GM23338 (cell line): ENCODE measurements around the gene LHX3. TPM values are rescaled to one million over a fixed set of nuclear protein-coding genes. Genes with fewer than 3 reads are reported as not detected.

Experiments
- ATAC-seq: fragments of 200-7000 bp; cut with Tn5 transposase; 3 replicates; pipeline ENCODE4 v1.9.1; 2020
- DNase-seq: peaks from one replicate; pipeline ENCODE4 v3.0.0-alpha.2; 2015; ENCODE audit warnings: low spot score
- H2AFZ ChIP-seq: fragments of 200-600 bp; sonication (generic); 2 replicates; pipeline ENCODE4 v1.8.0; 2016; ENCODE audit warnings: antibody characterized with exemption, mild to moderate bottlenecking, moderate library complexity
- H3F3A ChIP-seq: fragments of 200-600 bp; sonication (generic); replicated peaks from 2 replicates; pipeline ENCODE4 v1.8.0; 2017; ENCODE audit warnings: antibody characterized with exemption, mixed run types, low read depth
- H3K27ac ChIP-seq: fragments of 200-600 bp; sonication (generic); 2 replicates; pipeline ENCODE4 v1.6.1; 2016; ENCODE audit warnings: low read depth
- H3K27me3 ChIP-seq: fragments of 200-600 bp; sonication (generic); 2 replicates; pipeline ENCODE4 v1.8.0; 2016; ENCODE audit warnings: mild to moderate bottlenecking, mixed run types, moderate library complexity; ENCODE audit not compliant: insufficient read depth
- H3K36me3 ChIP-seq: fragments of 200-600 bp; sonication (generic); 2 replicates; pipeline ENCODE4 v1.8.0; 2016; ENCODE audit warnings: mild to moderate bottlenecking; ENCODE audit not compliant: insufficient read depth
- H3K4me1 ChIP-seq: fragments of 200-600 bp; sonication (generic); 2 replicates; pipeline ENCODE4 v1.8.0; 2016; ENCODE audit warnings: mild to moderate bottlenecking, moderate library complexity; ENCODE audit not compliant: insufficient read depth
- H3K4me2 ChIP-seq: fragments of 200-600 bp; sonication (generic); 2 replicates; pipeline ENCODE4 v1.7.1; 2017; ENCODE audit warnings: mixed run types
- H3K4me3 ChIP-seq: fragments of 200-600 bp; sonication (generic); 2 replicates; pipeline ENCODE4 v1.6.1; 2016; ENCODE audit warnings: mixed run types
- H3K79me2 ChIP-seq: fragments of 200-600 bp; sonication (generic); replicated peaks from 2 replicates; pipeline ENCODE4 v1.8.0; 2017; ENCODE audit warnings: mild to moderate bottlenecking; ENCODE audit not compliant: insufficient read depth
- H3K9me2 ChIP-seq: fragments of 200-600 bp; sonication (generic); 2 replicates; pipeline ENCODE4 v1.8.0; 2017; ENCODE audit not compliant: insufficient read depth
- H4K20me1 ChIP-seq: fragments of 200-600 bp; sonication (generic); replicated peaks from 2 replicates; pipeline ENCODE4 v1.8.0; 2017; ENCODE audit warnings: mild to moderate bottlenecking; ENCODE audit not compliant: insufficient read depth
- H3K27ac Mint-ChIP-seq: 2 replicates; pipeline ENCODE4 v1.8.0; 2020; ENCODE audit warnings: inconsistent platforms, mild to moderate bottlenecking, moderate library complexity, mixed read lengths
- H3K27me3 Mint-ChIP-seq: 3 replicates; pipeline ENCODE4 v1.8.0; 2022; ENCODE audit warnings: low read depth, mild to moderate bottlenecking, moderate library complexity, mixed read lengths, inconsistent platforms; ENCODE audit not compliant: insufficient read depth, poor library complexity
- H3K36me3 Mint-ChIP-seq: 3 replicates; pipeline ENCODE4 v1.8.0; 2021; ENCODE audit warnings: low read depth, mild to moderate bottlenecking, inconsistent platforms, moderate library complexity, mixed read lengths
- H3K4me1 Mint-ChIP-seq: 3 replicates; pipeline ENCODE4 v1.8.0; 2020; ENCODE audit warnings: mild to moderate bottlenecking, inconsistent platforms, mixed read lengths
- H3K4me3 Mint-ChIP-seq: 3 replicates; pipeline ENCODE4 v1.8.0; 2021; ENCODE audit warnings: moderate library complexity, mild to moderate bottlenecking, inconsistent platforms, mixed read lengths
- H3K9me3 Mint-ChIP-seq: 3 replicates; pipeline ENCODE4 v1.8.0; 2020; ENCODE audit warnings: moderate library complexity, mild to moderate bottlenecking, inconsistent platforms, mixed read lengths
- EZH2 ChIP-seq: fragments of 200-600 bp; sonication (generic); IDR thresholded peaks from one replicate; pipeline ENCODE4 v1.8.0; 2017; ENCODE audit warnings: antibody characterized with exemption, mild to moderate bottlenecking, low read depth; ENCODE audit not compliant: unreplicated experiment
- EZH2phosphoT487 ChIP-seq: fragments of 200-600 bp; sonication (generic); IDR thresholded peaks from one replicate; pipeline ENCODE4 v1.8.1; 2018; ENCODE audit warnings: antibody characterized with exemption; ENCODE audit not compliant: unreplicated experiment
- POLR2AphosphoS5 ChIP-seq: IDR thresholded peaks from 2 replicates; pipeline ENCODE4 v1.6.1; 2016; ENCODE audit warnings: antibody characterized with exemption, low read depth
- REST ChIP-seq: IDR thresholded peaks from one replicate; pipeline ENCODE4 v1.6.1; 2018; ENCODE audit warnings: antibody characterized with exemption; ENCODE audit not compliant: unreplicated experiment
- STAT1 ChIP-seq: IDR thresholded peaks from one replicate; pipeline ENCODE4 v1.6.1; 2016; ENCODE audit warnings: antibody characterized with exemption; ENCODE audit not compliant: unreplicated experiment
- ZNF114 ChIP-seq: fragments of 250-450 bp; sonication (Bioruptor Pico); IDR thresholded peaks from 2 replicates; pipeline ENCODE4 v1.5.0; 2020; ENCODE audit warnings: mild to moderate bottlenecking, moderate library complexity
- ZNF331 ChIP-seq: fragments of 250-450 bp; sonication (Bioruptor Pico); IDR thresholded peaks from 2 replicates; pipeline ENCODE4 v1.5.0; 2020; ENCODE audit warnings: low read depth, mild to moderate bottlenecking, moderate library complexity
- polyA plus RNA-seq: library from polyadenylated mRNA; unstranded; fragments of >200 nt; fragmentation: Nextera tagmentation; extraction: Ambion mirVana; gene quantifications from 2 replicates; pipeline ENCODE4 v1.2.1, GENCODE V29; 2016
- total RNA-seq: library from RNA; depleted of rRNA; stranded (reverse); fragments of >200 nt; shearing (Covaris generic); gene quantifications from 2 replicates; pipeline ENCODE4 v1.2.3, GENCODE V29; 2014
- TF ChIP-seq, protein P1 (sequence below): fragments of 250-450 bp; sonication (Bioruptor Pico); IDR thresholded peaks from 2 replicates; pipeline ENCODE4 v1.5.0; 2020; ENCODE audit warnings: mild to moderate bottlenecking, moderate library complexity
- TF ChIP-seq, protein P2 (sequence below), 2 experiments: fragments of 200-600 bp in 1 of 2; sonication (generic) in 1 of 2; conservative IDR thresholded peaks; 2 replicates each; pipeline versions ENCODE4 v1.5.1 to v1.6.1; 2016 to 2017; ENCODE audit warnings: antibody characterized with exemption in 2 of 2, low read depth in 2 of 2, mild to moderate bottlenecking in 2 of 2, moderate library complexity in 1 of 2

The LHX3 gene
- total and polyA plus RNA-seq, 2 experiments from 2014 or later = 0.08 TPM; not detected in 1

DNA sequence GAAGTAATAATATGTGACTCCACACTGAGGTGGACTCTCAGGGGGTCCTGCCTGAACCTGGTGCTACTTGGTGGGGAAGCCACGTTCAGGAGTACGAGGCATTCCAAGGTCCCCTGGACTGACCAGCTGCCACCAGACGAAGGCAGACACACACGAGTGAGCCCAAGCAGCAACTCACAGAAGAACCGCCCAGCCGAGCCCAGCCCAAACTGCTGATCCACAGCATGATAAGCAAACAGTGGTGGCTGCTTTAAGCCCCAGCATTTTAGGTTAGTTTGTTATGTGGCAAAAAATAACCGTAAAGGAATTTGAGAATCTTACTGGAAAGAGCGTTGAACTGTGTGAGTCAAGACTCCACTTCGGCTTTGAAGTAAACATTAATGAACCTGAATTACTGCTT, 8.8 kb upstream of the LHX3 start:
- Histone ChIP-seq H3F3A (no peaks in the 10 kb centered on the region), H4K20me1 (peaks cover 3% of the 10 kb centered on the region), H3K27me3 (no peaks in the 10 kb centered on the region), H3K4me3 (no peak overlapping the region), H3K27ac (no peak overlapping the region), H3K4me1 (no peaks in the 10 kb centered on the region), H3K9me2 (no peaks in the 10 kb centered on the region), H3K36me3 (no peaks in the 10 kb centered on the region; the same call in 1 of the 2 replicates), H3K79me2 (no peaks in the 10 kb centered on the region), H2AFZ (no peak overlapping the region), H3K4me2 (no peak overlapping the region)
- Mint-ChIP-seq H3K4me3 (no peak overlapping the region), H3K27ac (no peak overlapping the region), H3K4me1 (no peaks in the 10 kb centered on the region; the same call in 2 of the 3 replicates), H3K27me3 (peaks cover 3% of the 10 kb centered on the region), H3K9me3 (no peaks in the 10 kb centered on the region), H3K36me3 (peaks cover 46% of the 10 kb centered on the region)
- no peak for ATAC-seq
- DNase-seq = no peak
- TF ChIP-seq EZH2phosphoT487 (no peak), EZH2 (no peak), ZNF331 (CRISPR knock-in tag) (peak; percentile 65)

GRCh38 chr9:136212345-136212950, 7.5 kb upstream of the LHX3 start:
- H3K27ac Mint-ChIP-seq = no peak overlapping the region
- TF ChIP-seq REST (no peak), STAT1 (no peak), EZH2 (no peak), ZNF114 (CRISPR knock-in tag) (no peak), POLR2AphosphoS5 (no peak), EZH2phosphoT487 (no peak)
- TF ChIP-seq, protein P1, sequence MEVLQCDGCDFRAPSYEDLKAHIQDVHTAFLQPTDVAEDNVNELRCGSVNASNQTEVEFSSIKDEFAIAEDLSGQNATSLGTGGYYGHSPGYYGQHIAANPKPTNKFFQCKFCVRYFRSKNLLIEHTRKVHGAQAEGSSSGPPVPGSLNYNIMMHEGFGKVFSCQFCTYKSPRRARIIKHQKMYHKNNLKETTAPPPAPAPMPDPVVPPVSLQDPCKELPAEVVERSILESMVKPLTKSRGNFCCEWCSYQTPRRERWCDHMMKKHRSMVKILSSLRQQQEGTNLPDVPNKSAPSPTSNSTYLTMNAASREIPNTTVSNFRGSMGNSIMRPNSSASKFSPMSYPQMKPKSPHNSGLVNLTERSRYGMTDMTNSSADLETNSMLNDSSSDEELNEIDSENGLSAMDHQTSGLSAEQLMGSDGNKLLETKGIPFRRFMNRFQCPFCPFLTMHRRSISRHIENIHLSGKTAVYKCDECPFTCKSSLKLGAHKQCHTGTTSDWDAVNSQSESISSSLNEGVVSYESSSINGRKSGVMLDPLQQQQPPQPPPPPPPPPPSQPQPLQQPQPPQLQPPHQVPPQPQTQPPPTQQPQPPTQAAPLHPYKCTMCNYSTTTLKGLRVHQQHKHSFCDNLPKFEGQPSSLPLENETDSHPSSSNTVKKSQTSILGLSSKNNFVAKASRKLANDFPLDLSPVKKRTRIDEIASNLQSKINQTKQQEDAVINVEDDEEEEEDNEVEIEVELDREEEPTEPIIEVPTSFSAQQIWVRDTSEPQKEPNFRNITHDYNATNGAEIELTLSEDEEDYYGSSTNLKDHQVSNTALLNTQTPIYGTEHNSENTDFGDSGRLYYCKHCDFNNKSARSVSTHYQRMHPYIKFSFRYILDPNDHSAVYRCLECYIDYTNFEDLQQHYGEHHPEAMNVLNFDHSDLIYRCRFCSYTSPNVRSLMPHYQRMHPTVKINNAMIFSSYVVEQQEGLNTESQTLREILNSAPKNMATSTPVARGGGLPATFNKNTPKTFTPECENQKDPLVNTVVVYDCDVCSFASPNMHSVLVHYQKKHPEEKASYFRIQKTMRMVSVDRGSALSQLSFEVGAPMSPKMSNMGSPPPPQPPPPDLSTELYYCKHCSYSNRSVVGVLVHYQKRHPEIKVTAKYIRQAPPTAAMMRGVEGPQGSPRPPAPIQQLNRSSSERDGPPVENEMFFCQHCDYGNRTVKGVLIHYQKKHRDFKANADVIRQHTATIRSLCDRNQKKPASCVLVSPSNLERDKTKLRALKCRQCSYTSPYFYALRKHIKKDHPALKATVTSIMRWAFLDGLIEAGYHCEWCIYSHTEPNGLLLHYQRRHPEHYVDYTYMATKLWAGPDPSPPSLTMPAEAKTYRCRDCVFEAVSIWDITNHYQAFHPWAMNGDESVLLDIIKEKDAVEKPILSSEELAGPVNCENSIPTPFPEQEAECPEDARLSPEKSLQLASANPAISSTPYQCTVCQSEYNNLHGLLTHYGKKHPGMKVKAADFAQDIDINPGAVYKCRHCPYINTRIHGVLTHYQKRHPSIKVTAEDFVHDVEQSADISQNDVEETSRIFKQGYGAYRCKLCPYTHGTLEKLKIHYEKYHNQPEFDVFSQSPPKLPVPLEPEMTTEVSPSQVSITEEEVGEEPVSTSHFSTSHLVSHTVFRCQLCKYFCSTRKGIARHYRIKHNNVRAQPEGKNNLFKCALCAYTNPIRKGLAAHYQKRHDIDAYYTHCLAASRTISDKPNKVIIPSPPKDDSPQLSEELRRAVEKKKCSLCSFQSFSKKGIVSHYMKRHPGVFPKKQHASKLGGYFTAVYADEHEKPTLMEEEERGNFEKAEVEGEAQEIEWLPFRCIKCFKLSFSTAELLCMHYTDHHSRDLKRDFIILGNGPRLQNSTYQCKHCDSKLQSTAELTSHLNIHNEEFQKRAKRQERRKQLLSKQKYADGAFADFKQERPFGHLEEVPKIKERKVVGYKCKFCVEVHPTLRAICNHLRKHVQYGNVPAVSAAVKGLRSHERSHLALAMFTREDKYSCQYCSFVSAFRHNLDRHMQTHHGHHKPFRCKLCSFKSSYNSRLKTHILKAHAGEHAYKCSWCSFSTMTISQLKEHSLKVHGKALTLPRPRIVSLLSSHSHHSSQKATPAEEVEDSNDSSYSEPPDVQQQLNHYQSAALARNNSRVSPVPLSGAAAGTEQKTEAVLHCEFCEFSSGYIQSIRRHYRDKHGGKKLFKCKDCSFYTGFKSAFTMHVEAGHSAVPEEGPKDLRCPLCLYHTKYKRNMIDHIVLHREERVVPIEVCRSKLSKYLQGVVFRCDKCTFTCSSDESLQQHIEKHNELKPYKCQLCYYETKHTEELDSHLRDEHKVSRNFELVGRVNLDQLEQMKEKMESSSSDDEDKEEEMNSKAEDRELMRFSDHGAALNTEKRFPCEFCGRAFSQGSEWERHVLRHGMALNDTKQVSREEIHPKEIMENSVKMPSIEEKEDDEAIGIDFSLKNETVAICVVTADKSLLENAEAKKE (CRISPR knock-in tag) = no peak
- TF ChIP-seq, protein P2, sequence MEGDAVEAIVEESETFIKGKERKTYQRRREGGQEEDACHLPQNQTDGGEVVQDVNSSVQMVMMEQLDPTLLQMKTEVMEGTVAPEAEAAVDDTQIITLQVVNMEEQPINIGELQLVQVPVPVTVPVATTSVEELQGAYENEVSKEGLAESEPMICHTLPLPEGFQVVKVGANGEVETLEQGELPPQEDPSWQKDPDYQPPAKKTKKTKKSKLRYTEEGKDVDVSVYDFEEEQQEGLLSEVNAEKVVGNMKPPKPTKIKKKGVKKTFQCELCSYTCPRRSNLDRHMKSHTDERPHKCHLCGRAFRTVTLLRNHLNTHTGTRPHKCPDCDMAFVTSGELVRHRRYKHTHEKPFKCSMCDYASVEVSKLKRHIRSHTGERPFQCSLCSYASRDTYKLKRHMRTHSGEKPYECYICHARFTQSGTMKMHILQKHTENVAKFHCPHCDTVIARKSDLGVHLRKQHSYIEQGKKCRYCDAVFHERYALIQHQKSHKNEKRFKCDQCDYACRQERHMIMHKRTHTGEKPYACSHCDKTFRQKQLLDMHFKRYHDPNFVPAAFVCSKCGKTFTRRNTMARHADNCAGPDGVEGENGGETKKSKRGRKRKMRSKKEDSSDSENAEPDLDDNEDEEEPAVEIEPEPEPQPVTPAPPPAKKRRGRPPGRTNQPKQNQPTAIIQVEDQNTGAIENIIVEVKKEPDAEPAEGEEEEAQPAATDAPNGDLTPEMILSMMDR (conservative IDR thresholded peaks at IDR 0.05; ENCODE audit: low read depth in 2 of 2) = no peak

More at GRCh38 chr9:136212345-136212950, 7.5 kb upstream of the LHX3 start:
- Mint-ChIP-seq H3K4me1 (peaks cover 4% of the 10 kb centered on the region; the same call in 2 of the 3 replicates), H3K9me3 (no peaks in the 10 kb centered on the region), H3K36me3 (peaks cover 48% of the 10 kb centered on the region), H3K27me3 (peaks cover 3% of the 10 kb centered on the region), H3K4me3 (no peak overlapping the region)
- DNase-seq = no peak
- Histone ChIP-seq H4K20me1 (peaks cover 3% of the 10 kb centered on the region), H3K4me2 (no peak overlapping the region), H3F3A (no peaks in the 10 kb centered on the region), H3K27ac (no peak overlapping the region), H3K27me3 (no peaks in the 10 kb centered on the region), H2AFZ (no peak overlapping the region), H3K4me1 (no peaks in the 10 kb centered on the region), H3K9me2 (no peaks in the 10 kb centered on the region), H3K79me2 (no peaks in the 10 kb centered on the region), H3K4me3 (no peak overlapping the region), H3K36me3 (no peaks in the 10 kb centered on the region; the same call in 1 of the 2 replicates)
- ATAC-seq = no peak
